ENCODE data around the gene CSNK1D.

CSNK1D gene

DNA sequence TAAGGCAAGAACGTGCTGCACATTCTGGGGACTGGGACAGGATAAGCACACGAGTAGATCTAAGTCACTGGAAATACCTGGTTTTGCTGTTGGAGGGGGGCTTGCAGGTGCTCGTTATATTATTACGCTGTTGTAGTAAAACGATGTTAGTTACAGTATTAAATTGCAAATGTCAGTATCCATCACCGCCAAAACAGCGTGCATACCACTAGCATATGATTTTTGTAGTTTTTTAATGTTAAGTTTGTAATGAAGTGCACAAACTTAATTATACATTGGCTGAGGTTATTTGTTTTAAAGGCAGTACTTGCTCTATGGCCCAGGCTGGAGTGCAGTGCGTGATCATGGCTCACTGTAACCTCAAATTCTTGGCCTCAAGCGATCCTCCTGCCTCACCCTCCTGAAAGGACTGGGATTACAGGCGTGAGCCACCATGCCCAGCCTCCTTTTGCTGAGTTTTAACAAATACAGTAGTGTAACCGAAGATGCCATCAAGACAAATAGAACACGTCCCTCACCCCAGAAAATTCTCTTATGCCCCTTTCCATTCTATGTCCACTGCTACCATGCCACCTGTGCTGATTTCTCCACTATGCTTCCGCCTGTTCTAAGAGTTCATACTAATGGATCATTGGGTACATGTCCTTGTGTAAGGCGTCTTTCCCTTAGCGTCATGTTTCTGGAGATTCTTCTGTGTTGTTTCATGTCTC lies 20.7 kb upstream of the CSNK1D start:
- Mint-ChIP-seq H3K4me1 (peaks cover 41 to 62% of the 10 kb centered on the region in 2 donors), H3K4me3 (peak overlapping the region; percentile 75 to 76), H3K27ac (peak overlapping the region; percentile 76), H3K27me3 (no peaks in the 10 kb centered on the region), H3K36me3 (peaks cover 2 to 20% of the 10 kb centered on the region in 2 donors), H3K9me3 (peaks cover 0 to 4% of the 10 kb centered on the region in 2 donors)
- ATAC-seq (replicated peaks) = no peak
- no peak for DNase-seq

DNA sequence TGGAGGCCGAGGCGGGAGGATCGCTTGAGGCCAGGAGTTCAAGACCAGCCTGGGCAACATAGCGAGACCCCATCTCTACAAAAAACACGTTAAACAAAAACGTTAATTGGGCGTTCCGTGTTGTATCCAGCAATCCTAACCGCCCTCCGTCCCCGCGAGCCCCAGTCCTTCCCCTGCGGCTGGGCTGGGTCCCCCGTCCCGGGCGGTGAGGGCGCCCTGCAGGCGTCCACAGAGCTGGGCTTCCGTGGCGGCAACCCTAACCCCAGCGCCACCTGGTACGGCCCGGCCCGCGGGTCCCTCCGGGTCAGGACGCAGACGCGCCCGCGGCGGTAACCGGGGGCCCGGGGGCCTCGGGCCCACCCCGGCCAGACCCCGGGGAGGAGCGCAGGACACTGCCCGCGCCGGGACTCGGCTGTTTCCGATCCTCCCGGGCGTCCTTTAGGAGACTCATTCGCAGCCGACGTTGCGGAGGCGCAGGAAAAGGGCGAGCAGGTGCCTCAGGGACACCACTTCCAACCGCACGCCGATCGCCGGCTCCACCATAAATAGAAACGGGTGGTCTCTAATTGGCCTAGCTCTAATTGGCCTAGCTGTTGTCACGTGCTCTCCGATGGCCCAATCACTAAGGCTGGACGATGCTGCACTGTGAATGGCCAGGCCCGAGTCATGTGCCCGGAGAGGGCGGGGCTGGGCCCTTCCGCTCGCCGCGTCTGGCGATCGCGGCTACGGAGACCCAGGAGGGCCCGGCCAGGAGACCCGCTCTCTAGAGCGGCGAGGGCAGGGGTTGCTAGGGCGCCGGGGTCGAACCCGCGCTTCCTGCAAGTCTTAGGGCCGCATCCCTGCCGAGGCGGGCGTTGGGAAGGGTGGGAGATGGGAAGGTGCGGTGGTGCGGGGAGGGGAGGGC lies 19.0 kb upstream of the CSNK1D start:
- peak; percentile 94 to 97 for ATAC-seq (replicated peaks)
- Mint-ChIP-seq H3K27me3 (no peaks in the 10 kb centered on the region), H3K4me1 (peaks cover 33 to 45% of the 10 kb centered on the region in 2 donors), H3K27ac (peak overlapping the region; percentile 95), H3K9me3 (peaks cover 0 to 4% of the 10 kb centered on the region in 2 donors), H3K36me3 (peaks cover 2 to 17% of the 10 kb centered on the region in 2 donors), H3K4me3 (peak overlapping the region; percentile 85 to 91)
- peak; percentile 94 for DNase-seq

DNA sequence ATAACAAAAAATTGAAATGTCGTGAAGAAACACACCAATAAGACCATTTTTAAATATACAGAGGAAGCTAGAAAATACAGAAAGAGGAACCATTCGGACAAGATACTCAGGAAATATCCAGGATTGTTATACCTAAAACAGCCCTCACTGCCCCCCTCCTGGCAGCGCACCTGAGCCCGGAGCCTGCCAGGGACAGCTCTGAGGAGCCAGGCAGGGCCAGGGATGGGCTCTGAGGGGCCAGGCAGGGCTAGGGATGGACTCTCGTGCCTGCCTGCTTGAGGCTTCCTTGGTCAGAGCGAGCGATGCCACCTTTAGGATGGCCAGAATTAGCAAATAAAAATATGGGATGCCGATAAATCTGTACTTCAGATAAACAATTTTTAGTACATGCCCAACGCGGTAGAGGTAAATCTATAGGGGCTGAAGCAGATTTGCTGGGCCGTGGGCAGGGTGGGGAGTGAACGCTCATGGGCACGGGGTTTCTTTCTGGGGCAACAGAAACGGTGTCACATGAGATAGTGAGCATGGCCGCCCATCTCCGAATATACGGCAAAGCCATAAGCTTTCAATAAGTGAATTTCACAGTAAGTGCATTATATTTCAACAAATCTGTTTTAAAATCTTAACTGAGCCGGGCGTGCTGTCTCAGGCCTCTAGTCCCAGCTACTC lies 18.2 kb upstream of the CSNK1D start:
- peak overlapping the region; percentile 90 for H3K27ac Mint-ChIP-seq
- H3K4me1 Mint-ChIP-seq = peaks cover 30 to 45% of the 10 kb centered on the region in 2 donors
- ATAC-seq (replicated peaks) (no peak), DNase-seq (no peak)
- H3K4me3 Mint-ChIP-seq = peak overlapping the region; percentile 74 to 91
- no peaks in the 10 kb centered on the region for H3K27me3 Mint-ChIP-seq
- H3K9me3 Mint-ChIP-seq = peaks cover 0 to 4% of the 10 kb centered on the region in 2 donors
- H3K36me3 Mint-ChIP-seq = peaks cover 2 to 17% of the 10 kb centered on the region in 2 donors

DNA sequence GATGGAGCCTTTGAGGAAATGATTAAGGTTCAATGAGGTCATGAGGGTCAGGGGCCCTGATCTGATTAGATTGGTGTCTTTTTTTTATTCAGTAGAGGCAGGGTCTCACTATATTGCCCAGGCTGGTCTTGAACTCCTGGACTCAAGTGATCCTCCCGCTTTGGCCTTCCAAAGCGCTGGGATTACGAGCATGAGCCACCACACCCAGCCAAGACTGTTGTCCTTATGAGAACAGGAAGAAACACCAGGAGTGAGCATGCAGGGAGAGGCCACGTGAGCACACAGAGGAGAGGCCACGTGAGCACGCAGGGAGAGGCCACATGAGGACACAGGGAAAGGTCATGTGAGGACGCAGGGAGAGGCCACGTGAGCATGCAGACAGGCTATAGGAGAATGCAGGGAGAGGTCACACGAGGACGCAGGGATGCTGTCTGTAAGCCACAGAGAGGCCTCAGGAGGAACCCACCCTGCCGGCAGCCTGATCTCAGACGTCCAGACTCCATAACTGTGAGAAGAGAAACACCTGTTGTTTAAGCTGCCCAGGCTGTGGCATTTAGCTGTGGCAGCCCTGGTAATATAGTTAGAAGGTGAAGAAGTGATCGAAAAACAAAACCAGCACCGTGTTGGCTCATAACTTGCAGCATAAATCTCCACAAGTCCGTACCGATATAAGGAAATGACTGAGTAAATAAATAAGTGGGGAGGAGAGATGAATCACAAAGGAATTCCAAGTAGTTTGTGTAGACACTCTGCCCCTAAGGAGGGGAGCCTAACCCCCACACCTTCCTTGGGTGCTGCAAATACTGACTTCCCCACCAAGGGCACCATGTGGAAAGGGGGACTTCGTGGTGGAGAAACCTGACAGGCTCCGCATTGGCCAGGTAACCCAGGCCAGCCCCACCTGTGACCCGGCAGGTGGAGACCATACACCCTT lies 14.6 kb upstream of the CSNK1D start:
- Mint-ChIP-seq H3K4me3 (no peak overlapping the region), H3K9me3 (no peaks in the 10 kb centered on the region), H3K27me3 (no peaks in the 10 kb centered on the region), H3K4me1 (peaks cover 17 to 19% of the 10 kb centered on the region in 2 donors), H3K36me3 (peaks cover 2 to 7% of the 10 kb centered on the region in 2 donors), H3K27ac (no peak overlapping the region)
- ATAC-seq (replicated peaks) (no peak), DNase-seq (no peak)

DNA sequence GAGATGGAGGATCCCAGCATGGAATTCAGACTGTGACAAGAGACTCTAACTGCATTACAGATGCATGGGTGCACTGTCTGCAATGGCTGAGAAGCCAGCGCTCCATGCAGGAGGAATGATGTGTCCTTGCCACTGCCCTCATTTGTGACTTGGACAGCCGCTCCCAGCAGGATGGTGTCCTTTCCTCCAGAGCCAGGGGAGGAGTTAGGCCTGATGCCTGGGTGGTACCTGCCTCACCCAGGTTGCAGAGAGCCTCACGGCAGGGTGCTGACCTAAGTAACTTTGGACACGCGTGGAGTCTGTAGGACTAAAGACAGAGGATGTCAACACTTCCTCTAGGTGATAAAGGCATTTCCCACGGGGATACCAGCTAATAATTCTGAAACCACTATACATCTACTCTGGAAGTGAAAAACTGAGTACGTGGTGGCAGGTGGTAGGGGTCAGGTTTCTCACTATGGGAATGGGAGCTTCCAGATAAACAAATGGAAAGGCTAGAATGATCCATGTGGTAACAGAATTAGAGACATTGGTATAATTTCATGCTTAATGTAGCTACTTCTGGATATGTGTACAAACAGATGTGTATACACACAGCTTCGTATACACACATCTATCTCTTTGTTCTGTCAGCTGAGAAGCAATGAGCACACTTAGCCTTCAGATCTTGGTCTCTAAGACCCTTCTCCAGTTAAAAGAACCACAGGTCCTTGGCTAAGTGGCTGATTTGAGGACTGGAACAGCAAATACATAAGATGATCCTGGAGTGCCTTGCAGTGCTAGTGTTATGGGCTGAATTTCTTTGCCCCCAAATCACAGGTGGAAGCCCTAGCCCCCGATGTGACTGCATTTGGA lies 13.7 kb upstream of the CSNK1D start:
- H3K9me3 Mint-ChIP-seq = no peaks in the 10 kb centered on the region
- H3K36me3 Mint-ChIP-seq = peaks cover 0 to 3% of the 10 kb centered on the region in 2 donors
- no peak overlapping the region for H3K4me3 Mint-ChIP-seq
- DNase-seq = no peak
- no peak overlapping the region for H3K27ac Mint-ChIP-seq
- H3K27me3 Mint-ChIP-seq = no peaks in the 10 kb centered on the region
- H3K4me1 Mint-ChIP-seq = peaks cover 17 to 19% of the 10 kb centered on the region in 2 donors
- ATAC-seq (replicated peaks) = peak; percentile 82 to 85

DNA sequence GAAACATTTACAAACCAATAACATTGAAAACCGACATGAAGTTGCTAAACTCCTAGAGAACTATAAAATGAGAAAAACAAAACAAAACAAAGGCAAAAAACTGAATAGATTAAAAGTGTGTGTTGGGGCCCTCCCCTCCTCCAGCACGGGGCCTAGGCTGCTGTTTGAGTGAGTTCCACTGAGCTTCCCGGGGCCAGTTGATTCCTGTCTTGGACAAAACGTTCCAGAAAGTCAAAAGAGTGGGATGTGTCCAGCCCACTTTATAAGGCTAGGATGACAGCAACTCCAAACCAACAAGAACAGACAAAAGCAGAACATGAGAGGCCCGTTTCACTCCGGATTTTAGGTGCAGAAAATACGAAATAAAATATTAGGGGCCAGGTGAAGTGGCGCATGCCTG lies 11.6 kb upstream of the CSNK1D start:
- no peaks in the 10 kb centered on the region for H3K36me3 Mint-ChIP-seq

DNA sequence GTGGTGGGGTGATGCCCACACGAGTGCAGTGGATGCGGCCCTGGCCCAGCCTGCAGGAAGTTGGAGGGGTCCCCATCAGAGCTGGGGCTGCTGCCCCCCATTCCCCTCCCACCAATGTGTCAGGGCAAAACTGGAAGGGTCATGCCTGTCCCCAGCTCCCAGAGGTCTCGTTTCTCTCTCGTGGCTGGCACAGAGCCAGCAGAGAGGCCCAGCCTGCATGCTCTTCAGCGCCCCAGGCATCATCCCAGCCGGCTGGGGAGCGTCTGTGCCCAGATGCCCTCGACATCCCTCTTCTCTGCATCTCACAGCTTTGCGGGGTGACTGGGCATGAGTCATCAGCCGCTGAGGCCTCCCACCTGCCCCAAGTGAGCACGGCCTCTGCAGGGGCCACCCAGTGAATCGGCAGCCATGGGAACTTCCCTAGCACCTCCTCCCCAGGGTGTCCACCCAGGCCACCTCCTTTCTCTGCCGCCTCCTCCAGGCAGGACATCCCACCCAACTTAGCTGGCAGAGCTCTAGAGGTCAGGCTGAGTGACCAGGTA lies 9.8 kb upstream of the CSNK1D start:
- Mint-ChIP-seq H3K36me3 (no peaks in the 10 kb centered on the region), H3K27ac (no peak overlapping the region), H3K4me3 (no peak overlapping the region), H3K4me1 (peaks cover 18 to 19% of the 10 kb centered on the region in 2 donors), H3K9me3 (no peaks in the 10 kb centered on the region), H3K27me3 (peaks cover 0 to 3% of the 10 kb centered on the region in 2 donors)
- no peak for DNase-seq
- peak; percentile 31 to 64 for ATAC-seq (replicated peaks)

More for the DNA sequence above, 11.6 kb upstream of the CSNK1D start:
- no peak overlapping the region for H3K27ac Mint-ChIP-seq
- H3K27me3 Mint-ChIP-seq = peaks cover 0 to 3% of the 10 kb centered on the region in 2 donors
- ATAC-seq (replicated peaks) = no peak
- peaks cover 14 to 18% of the 10 kb centered on the region in 2 donors for H3K4me1 Mint-ChIP-seq
- H3K4me3 Mint-ChIP-seq = no peak overlapping the region
- DNase-seq = no peak
- H3K9me3 Mint-ChIP-seq = no peaks in the 10 kb centered on the region

DNA sequence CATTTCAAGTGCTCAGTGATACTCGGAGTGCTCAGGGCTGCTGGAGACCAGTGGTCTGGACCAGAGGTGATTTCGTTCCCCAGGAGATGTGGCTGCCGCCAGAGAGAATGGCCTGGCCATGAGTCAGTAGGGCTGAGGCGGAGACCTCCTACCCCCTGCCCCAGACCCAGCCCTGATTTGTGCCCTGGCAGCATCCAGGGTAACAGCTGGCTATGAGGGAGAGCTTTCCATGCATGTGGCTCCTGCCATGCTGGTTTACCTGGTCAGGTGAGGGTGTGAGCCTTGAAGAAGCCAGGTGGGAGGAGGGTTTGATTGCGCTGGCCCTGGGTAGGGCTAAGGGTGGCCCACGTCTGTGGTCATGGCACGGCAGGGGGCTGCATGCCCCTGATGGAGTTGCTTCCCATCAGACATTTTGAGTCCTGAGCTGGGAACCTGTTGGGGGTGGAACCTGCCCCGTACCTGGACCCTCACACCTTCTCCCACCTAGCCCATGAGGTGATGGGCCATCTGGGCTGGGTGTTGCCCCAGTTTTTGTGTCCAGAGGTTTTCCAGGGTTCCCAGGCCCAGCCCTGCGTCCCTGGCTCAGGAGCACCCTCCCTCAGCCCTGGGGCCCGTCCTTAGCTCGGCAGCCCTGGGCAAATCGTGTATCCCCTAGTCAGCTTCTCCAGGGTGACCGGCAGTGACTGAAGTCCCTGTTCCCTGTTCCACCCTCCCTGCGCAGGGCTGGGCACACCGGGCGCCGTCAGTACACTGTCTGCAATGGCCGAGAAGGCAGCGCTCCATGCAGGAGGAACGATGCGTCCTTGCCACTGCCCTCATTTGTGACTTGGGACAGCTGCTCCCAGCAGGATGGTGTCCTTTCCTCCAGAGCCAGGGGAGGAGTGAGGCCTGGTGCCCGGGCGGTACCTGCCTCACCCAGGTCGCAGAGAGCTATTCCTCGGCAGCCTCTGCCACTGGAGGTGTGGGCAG lies 9.0 kb upstream of the CSNK1D start:
- no peaks in the 10 kb centered on the region for H3K9me3 Mint-ChIP-seq
- H3K36me3 Mint-ChIP-seq = no peaks in the 10 kb centered on the region
- ATAC-seq (replicated peaks) (no peak), DNase-seq (no peak)
- peaks cover 0 to 6% of the 10 kb centered on the region in 2 donors for H3K27me3 Mint-ChIP-seq
- H3K4me3 Mint-ChIP-seq = no peak overlapping the region
- H3K27ac Mint-ChIP-seq = no peak overlapping the region
- H3K4me1 Mint-ChIP-seq = peaks cover 13 to 19% of the 10 kb centered on the region in 2 donors

DNA sequence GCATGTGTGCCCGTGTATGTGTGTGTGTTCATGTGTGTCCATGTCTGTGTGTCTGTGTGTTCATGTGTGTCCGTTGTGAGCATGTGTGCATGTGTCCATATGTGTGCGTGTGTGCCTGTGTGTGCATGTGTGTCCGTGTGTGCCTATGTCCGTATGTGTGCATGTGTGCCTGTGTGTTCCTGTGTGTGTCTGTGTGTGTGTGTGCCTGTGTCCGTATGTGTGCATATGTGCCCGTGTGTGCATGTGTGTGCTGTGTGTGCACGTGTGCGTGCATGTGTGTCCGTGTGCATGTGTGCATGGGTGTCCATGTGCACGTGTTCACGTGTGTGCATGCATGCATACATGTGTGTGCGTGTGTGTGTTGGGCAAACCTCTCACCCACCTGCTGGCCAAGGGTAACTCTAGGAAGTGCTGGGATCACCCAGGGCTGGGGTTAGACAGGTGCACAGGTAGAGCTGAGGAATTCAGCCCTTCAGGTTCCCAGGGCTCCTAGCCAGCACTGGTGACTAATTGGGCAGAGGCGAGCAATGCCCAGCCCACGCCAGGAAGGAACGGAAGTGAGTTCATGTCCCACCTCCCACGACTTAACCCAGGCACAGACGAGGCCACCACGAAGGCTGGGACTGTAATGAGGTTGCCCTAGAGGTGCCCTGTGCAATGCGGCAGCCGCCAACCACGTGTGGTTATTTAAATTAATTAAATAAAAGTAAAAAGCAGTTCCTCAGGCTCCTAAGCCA lies 8.2 kb upstream of the CSNK1D start:
- H3K4me3 Mint-ChIP-seq = no peak overlapping the region
- no peaks in the 10 kb centered on the region for H3K9me3 Mint-ChIP-seq
- peaks cover 8 to 11% of the 10 kb centered on the region in 2 donors for H3K4me1 Mint-ChIP-seq
- ATAC-seq (replicated peaks) = no peak
- H3K36me3 Mint-ChIP-seq = no peaks in the 10 kb centered on the region
- no peak for DNase-seq
- no peak overlapping the region for H3K27ac Mint-ChIP-seq
- peaks cover 0 to 6% of the 10 kb centered on the region in 2 donors for H3K27me3 Mint-ChIP-seq

DNA sequence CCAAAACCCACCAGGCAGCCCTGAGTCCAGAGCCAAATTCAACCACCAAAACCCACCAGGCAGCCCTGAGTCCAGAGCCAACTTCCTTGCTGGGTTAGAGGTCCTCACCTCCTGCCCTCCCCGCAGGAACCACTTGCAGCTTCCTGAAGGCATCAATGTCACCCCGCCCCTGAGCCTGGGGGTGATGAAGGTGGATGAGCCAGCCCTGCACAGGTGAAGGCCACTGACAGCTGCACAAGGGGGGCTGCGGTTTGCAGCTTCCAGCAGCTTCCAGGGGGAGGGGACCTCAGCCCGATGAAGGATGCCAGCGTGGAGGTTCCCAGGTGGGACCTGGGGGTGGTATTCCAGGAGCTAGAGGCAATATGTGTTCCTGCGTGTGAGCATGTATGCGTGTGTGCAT lies 7.6 kb upstream of the CSNK1D start:
- peaks cover 0 to 6% of the 10 kb centered on the region in 2 donors for H3K27me3 Mint-ChIP-seq
- ATAC-seq (replicated peaks) (no peak), DNase-seq (no peak)
- H3K4me3 Mint-ChIP-seq = no peak overlapping the region
- H3K27ac Mint-ChIP-seq = no peak overlapping the region
- no peaks in the 10 kb centered on the region for H3K9me3 Mint-ChIP-seq
- H3K36me3 Mint-ChIP-seq = no peaks in the 10 kb centered on the region
- peaks cover 7 to 11% of the 10 kb centered on the region in 2 donors for H3K4me1 Mint-ChIP-seq

DNA sequence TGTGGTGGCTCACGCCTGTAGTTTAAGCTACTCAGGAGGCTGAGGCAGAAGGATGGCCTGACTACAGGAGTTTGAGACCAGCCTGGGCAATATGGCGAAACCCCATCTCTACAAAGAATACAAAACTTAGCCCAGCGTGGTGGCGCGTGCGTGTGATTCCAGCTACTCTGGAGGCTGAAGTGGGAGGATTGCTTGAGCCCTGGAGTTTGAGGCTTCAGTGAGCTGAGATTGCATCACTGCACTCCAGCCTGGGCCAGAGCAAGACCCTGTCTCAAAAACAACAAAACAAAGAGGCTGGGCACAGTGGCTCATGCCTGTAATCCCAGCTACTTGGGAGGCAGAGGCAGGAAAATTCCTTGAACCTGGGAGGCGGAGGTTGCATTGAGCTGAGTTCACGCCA lies 7.0 kb upstream of the CSNK1D start:
- no peak for DNase-seq
- H3K27ac Mint-ChIP-seq = no peak overlapping the region
- ATAC-seq (replicated peaks) = no peak
- H3K4me1 Mint-ChIP-seq = peaks cover 7 to 11% of the 10 kb centered on the region in 2 donors
- H3K27me3 Mint-ChIP-seq = peaks cover 0 to 6% of the 10 kb centered on the region in 2 donors
- H3K9me3 Mint-ChIP-seq = no peaks in the 10 kb centered on the region
- H3K4me3 Mint-ChIP-seq = no peak overlapping the region
- H3K36me3 Mint-ChIP-seq = no peaks in the 10 kb centered on the region
